ENCODE results near the gene PROZ.

Gene PROZ

DNA sequence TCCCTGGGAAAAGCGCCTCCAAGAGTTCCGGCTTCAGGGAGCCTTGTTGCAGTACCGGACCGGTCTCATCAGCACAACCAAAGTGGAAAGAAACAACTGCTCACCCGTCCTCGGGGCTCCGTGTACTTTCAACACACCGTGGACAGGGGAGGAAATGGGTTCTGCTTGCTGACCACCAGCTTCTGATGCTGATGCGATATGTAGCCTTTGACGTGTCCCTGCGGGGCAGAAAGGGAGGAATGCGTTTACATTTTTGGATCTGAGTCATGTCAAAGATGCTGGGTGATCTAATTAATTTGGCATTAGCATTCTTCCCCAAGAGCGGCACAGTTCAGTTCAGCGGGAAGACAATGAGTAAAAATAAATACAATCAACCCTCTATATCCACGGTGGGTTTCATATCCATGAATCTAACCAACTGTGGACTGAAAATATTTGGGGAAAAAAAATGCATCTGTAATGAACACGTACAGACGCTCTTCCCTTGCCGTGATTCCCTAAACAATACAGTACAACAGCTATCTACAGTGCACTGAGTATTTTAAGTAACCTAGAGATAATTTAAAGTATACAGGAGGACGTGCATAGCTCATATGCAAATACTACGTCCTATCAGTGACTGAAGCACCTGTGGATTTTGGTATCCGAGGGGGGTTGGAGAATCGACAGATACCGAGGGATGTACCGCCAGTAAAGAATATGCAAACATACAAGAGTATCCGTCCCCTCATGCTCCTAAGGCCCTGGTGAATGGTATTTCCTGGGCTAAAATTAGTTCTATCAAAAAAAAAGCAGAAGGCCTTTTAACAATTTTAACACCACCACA, 19.8 kb downstream of the PROZ start:
- DNase-seq (ENCODE audit: low spot score): no peak

DNA sequence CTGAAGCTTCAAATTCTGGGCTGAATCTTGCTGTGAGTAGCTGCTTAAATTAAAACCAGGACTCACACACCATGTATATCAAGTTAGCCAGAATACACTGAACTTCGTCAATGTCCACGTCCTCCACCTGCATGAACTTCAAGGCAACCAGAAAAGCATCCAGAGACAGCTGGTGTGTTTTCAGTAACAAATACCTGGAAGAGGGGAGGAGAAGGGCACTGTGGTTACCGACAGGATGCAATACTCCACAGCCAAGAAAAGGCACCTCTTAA, 20.4 kb downstream of the PROZ start:
- DNase-seq (ENCODE audit: low spot score): no peak

DNA sequence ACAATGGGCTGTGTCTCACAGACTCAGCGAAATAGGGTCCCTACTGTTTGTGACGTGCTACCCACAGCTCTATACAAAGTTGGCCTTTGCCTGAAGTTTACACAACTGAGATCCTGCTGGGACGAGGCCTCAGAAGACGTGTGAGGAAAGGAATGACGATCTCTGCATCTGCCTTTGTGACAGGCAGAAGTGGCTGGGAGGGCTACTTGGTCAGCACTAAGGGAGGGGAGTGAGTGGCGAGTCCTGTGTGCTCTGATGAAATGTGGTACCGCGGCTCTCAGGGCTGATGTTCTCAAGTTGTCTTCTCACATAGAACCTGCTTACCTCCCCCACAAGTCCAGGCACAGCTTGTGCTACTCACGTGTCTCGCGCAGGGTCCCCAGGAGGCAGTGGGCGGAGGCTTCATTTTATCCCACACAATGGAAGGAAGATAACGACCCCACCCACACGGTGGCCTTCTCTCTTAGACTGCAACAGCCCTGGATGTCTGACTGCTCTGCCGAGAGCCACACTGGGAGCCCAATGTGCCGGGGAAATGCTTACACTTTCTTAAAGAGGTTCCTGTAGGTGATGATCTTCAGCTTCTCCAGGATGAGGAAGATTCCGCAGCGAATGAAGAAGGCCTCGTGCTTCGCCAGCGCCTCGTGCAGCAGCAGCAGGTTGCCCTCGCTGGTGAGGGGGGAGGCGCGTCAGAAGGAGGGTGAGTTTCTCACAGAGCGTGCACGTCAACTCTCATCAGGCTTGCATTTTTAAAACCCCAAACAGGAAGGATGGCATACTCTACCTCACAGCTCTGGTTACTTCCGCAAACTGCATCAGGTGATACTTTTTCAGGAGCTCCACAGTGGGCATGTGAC, 21.2 kb downstream of the PROZ start:
- DNase-seq (ENCODE audit: low spot score): no peak

DNA sequence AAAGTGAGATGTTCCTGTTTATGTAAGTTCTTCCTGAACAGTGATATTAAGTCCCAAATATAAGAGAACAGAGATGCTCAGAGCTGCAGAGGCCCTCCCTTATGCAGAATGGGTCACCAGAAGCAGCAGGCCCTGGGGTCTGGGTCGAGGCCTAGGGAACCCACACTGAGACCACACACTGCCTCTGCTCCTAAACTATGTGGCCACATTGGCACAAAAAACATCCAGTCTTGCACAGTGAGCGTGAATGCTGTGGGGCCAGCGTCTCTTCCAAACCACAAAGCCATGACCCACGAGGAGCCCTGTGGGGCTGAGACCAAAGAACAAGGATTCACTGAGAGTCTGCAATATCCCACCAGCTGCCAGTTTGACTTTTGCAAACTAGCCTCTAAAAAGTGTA, 23.6 kb downstream of the PROZ start:
- DNase-seq (ENCODE audit: low spot score): no peak

DNA sequence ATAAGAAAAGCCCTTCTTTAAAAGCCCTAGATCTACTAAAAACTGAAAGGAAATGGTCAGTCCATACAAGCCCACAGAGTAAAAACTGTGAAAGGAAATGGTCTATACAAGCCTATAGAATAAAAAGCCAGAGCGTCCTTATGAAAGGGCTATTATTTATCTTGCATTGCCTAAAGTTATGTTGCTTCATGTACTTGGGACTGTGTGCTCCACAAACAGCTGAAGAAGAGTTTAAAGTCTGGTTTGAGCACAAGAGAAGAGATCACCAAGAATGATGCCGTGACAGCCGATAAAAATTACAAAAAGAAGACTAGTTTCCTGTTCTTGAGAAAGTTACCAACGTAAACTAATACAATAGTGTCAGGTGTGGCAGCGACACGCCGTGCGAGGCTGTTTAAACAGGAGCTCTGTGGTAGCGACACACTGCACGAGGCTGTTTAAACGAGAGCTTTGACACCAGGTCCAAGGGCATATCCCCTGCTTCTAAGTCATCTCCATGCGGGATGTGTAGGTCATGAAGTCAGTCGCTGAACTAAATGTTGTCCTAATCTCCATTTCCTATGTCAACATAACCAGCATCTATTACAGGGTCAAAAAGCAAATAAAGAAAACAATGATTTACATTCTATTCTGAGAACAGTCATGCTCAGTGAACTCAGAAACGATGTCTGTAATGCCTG, 25.1 kb downstream of the PROZ start:
- no peak for DNase-seq (ENCODE audit: low spot score)

DNA sequence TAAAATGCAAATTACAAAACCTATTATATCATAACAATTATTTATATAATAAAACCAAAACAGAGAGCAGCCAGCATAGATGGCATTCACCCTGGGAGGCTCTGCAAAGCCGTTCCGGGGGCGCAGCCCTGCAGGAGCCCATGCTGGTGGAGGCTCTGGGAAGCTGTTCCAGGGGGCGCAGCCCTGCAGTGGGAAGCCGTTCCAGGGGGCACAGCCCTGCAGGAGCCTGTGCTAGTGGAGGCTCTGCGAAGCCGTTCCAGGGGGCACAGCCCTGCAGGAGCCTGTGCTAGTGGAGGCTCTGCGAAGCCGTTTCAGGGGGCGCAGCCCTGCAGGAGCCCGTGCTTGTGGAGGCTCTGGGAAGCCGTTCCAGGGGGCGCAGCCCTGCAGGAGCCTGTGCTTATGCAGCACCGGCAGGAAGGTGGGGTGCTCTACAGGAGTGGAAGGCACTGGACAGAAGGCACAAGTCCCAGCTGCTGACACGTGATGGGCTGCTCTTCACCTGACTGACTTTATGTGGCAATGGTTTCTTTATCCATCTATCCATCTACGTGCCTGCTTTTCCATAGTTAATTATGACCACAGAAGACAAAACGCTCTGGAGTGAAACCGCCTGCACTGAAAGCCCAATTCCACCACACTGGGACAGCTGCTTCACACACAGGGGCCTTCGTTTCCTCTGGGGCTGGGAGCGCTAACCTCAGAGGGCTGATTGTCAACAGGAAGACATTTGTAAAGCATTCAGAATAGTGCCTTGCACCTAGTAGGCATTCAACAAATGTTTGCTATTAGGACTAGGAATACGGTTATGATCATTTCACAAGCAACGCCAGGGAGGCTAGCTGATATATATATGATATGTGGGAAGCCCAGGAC, 26.4 kb downstream of the PROZ start:
- no peak for DNase-seq (ENCODE audit: low spot score)

DNA sequence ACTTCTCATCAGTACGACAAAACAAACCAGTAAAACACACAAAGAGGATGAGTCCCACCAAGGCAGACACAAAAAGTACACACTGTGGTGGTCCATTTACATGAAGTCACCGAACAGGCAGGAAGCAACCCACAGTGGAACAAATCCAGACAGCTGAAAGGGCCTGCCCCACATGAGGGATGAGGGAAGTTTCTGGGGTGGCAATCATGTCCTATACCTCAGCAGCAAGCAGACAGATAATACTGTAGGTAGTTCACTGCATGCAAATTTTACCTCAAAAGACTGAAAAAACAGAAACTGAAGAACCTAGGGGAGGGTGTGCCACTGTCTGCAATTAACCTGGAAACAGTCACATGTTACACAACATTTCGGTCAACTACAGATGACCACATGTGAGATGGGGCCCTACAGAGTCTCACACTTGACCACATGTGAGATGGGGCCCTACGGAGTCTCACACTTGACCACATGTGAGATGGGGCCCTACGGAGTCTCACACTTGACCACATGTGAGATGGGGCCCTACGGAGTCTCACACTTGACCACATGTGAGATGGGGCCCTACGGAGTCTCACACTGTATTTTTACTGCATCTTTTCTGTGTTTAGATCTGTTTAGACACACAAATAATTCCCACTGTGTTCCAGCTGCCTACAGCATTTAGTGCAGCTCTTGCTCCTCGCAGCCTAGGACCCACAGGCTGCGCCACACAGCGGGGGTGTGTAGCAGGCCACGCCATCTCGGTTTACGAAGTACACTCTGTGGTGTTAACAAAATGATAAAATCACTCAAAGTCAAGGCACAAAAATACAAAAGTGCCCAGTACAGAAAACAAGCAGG, 27.8 kb downstream of the PROZ start:
- no peak for DNase-seq (ENCODE audit: low spot score)

DNA sequence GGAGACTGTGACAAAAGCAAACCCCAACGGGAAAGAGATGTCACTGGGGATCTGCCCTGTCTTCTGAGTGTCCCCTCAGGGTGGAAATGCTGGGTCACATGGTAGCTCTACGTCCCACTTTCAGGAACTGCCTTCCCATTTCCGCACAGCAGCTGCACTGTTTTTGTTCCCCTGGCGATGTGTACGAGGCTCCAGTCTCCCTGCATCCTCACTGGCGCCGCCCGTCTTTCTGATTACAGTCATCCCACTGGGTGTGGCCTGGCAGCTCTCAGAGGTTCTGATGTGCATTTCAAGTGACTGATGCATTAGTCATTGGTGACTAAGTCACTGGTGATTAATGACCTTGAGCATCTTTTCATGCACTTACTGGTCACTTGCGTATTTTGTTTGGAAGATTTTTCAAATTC, 28.8 kb downstream of the PROZ start:
- DNase-seq (ENCODE audit: low spot score): no peak

DNA sequence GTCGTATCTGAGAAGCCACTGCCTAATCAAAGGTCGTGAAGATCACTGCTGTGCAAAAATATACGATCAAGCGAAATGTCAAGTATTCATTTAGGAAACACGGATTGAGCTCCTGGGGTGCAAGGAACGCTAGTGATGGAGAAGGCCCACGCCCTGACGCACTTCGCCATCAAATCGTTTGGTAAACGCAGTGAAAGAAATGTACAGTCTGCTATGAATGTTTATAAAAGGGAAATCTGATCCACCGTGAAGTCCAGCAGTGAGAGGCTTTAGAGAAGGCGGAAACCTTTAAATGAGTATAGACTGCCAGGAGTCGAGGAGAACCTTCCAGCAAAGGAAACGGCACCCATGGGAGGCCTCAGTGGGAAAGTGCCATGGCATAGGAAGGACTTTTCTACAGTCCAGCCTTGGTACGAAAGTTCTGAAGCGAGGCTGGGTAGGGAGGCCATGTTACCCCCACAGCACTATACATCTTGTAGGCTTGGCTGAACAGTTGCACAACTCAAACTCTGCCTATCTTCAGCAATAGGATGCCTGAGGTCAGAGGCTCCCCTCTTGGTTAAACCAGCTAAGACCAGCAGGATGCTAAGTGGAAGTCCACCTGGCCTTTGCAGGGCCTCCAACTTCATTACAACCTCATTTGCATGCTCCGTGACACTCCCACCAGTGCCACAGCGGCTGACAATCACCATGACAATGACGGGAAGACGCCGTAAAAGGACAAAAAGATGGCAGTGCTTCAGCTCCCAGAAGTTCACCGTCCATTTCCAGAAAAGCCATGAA, 29.6 kb downstream of the PROZ start:
- no peak for DNase-seq (ENCODE audit: low spot score)

DNA sequence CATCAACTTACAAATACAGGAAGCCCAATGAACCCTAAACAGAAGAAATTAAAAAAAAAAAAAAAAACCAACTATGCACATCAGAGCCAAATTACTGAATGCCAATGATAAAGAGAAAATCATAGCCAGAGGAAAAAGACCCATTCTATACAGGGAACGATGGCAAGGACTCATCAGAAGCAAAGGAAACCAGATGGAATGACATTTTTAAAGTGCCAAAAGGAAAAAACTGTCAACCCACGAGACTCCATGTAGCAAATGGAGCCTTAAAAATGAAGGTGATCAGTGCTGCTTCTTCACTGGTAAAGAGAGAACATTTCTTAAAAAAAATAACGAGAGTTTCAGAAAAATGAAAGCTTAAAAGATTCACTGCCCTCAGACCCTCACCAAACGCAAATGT, 31.7 kb downstream of the PROZ start:
- no peak for DNase-seq (ENCODE audit: low spot score)

DNA sequence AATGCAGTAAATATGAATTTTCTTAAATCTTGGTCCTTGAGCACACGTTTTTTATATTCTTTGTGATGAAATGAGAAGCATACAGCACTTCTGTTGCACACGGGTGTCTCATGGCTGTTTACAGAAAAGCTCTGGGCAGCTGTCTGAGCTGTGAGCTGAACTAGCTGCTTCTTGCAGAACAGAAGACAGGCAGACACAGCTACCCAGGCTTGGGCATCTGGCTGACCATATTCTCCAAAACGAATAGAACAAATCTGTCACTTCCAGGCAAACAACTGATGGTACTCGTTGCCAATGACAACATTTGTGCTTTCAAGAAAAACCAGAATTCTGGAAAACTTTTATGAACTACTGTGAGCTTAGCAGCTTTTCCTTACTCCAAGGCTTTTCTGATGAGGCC, 33.8 kb downstream of the PROZ start:
- DNase-seq (ENCODE audit: low spot score): no peak

DNA sequence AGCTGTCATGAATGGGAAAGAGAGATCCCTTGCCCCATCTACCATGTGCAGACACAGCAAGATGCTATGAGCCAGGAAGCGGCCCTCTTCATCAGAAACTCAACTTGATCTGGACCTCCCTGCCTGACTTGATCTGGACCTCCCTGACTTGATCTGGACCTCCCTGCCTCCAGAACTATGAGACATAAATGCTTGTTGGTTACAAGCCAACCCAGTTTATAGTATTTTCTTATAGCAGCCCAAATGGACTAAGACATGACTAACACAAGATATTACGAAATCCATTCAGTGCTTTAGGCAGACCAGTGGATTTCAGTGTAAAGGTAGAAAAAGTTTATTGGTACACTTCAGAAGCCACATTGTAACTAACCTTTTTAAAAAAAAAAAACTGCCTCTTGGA, 34.5 kb downstream of the PROZ start:
- no peak for DNase-seq (ENCODE audit: low spot score)

DNA sequence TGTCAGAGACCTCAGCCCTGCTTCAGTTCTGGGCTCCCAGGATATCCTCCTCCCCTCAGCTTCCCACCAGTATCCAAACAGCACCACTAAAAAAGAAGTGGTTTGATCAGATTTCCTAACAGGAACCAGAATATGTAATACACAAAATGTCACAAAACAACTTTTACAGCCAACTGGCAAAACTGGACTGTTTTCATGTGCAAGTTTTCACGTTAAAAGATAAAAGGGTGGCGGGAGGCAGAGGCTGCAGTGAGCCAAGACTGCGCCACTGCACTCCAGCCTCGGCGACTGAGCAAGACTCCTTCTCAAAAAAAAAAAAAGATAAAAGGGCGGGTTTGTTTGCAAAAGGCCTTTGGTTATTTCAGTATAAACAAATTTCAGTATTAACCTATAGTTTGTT, 36.9 kb downstream of the PROZ start:
- no peak for DNase-seq (ENCODE audit: low spot score)

DNA sequence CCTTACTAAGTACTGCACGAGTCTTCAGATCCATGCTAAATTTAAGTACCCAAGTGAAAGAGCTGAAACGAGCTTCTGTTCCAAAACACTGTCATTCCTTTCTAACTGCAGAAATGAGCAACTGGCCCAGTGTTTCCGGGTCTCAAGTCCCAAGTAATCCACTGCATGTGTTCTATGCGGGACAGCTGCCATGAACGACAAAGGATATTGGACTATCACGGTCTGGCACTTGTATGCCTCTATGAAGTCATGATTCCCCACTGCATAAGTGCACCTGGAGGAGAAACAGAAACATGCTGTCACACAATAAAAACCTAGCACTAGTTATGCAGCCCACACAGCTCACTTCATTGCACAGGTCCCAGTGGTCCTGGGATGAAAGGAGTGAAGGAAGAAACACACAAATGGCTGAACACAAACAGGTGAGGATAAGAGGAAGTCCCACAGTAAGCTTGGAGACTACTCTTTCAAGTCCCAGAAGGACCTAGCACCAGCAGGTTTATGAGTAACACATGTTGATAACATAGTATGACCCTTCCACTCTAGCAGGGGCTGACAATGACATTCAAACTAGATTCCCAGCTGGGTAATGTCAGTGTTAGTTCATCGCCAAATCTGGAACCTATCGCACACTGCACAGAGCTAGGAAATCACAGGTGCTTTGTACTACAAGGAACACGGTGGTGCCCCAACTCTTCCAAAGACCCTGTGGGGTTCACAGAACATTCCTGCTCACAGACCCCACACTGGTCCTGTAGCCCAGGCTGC, 38.7 kb downstream of the PROZ start:
- DNase-seq (ENCODE audit: low spot score): no peak

DNA sequence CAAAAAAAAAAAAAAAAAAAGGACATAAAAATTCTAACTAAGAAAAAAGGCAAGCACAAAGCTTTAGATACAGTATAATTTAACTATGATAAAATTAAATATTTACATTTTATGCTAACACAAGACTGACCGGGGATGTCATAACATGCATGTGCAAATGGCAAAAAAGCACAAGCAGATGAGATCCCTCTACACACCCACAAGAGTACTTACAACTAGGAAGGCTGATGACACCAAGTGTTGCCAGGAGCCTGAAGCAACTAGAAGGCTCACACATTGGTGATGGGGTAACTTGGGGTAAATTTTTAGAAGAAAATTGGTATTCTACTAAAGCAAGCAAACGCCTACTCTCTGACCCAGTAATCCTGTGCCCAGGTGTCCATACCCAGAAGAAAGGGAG, 43.4 kb downstream of the PROZ start:
- DNase-seq (ENCODE audit: low spot score): no peak

DNA sequence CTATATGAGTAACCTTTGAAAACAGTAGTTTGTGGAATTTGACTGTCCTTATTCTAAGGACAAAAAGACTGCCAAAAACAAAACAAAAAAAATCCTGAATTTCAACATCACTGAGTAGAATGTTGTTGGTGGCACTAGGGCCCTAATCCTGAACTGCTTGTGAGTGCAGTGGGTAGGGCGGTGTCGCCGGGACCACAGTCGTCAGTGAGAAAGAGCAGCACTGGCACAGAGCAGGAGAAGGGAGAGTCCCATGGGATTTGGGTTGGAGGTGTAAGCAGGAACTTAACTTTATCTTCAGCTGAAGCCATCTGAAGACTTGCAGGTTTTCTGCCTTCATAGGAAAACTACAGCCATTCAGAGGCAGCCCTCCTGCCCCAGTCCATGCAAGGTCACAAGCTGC, 44.5 kb downstream of the PROZ start:
- DNase-seq (ENCODE audit: low spot score): no peak

DNA sequence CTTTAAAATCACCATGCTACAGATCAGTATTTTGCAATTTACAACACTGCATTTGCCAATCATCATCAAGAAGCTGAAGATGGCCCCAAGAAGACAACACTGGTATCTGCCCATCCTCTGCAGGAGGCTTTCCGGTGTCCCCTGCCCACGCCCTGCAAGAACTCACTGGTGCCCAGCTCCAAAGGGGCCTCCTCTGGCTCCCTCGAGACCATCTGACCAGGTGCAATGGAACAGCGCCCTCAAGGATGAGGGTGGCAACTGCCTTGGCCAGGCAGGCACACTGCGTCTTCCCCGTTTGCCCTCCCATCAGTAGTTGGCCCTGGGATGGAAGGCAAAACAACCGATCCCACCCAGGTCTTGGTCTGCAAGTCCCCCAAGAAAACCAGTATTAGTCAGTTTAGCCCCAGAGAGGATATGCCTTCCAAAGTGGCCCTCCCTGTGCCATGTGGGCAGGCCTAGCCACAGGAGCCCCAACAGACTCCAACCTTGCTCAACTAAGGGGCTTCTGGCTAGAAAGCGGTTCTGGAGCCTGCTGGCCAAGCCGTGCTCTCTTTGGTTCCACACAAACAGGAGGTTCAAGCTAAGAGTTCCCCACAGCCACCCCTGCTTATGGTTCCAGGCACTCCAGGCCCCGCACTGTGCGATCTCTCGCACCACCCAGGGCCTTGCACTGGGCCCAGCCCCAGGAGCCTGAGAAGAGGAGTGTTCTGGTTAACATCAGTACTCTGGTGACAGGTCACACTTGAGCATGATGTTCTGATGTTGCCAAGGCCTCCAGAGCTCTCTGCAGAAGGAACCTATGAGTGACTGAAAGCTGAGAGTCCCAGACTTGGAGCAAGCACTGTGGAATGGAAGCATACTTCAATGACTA, 45.3 kb downstream of the PROZ start:
- DNase-seq (ENCODE audit: low spot score): no peak

DNA sequence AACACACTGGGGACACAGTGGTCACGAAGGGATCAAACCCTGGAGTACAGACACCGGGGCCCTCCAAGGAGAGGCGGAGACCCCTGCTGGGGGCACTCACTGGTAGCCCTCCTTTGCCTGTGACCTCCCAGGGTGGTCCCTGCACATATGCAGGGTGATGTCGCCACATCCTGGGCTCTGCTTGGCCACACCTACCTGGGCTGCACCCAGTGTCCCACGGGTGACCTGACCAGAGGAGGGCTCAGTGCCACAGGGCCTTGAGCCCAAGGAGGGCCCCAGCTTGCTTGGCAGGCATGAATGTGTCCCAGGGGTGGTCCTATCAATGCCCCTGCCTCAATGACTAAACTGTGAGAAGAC, 45.9 kb downstream of the PROZ start:
- no peak for DNase-seq (ENCODE audit: low spot score)

DNA sequence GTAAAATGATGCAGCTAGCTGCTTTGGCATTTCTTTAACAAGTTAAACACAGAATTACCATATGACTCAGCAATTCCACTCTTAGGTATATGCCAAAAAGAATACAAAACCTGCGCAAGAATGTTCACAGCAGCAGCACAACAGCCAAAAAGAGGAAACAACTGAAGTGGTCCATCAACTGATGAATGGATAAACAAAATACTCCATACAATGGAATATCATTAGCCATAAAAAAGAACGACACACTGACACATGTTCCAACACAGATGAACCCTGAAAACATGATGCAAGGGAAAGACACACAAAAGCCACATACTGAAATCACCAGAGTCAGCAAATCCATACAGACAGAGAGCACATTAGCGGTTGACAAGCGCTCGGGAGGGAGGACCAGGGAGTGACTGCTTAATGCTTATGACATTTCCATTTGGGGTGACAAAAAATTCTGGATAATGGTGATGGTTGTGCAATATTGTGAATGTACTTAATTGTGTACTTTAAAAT, 47.0 kb downstream of the PROZ start:
- no peak for DNase-seq (ENCODE audit: low spot score)

Measured in germinal center (tissue), 1 donor.